DMS 273 treated with DMSO at 0.1 percent for 48 hours (cell line): ENCODE measurements around the gene METTL24.

Source experiments
- DNase-seq: peaks from one replicate; lab custom pipeline; 2025; lab: John Stamatoyannopoulos, UW

The METTL24 gene, protein sequence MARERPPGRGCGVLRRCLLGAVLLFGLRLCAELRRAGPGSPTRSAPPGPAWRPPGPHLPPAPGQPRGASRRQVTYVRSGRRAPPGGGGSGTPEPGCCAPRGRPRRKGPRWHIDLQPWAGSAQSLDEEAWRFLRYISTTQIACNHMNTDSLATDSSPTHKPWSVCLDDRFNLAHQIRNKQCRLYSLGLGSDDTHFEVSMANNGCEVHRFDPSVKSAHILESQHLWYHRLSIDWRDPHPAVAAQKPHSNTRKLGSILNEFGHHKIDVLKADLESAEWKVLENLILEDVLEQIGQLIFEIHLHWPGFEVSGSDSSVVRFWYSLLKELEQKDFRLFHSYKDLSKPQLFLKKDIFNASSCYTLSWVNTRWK

DNA sequence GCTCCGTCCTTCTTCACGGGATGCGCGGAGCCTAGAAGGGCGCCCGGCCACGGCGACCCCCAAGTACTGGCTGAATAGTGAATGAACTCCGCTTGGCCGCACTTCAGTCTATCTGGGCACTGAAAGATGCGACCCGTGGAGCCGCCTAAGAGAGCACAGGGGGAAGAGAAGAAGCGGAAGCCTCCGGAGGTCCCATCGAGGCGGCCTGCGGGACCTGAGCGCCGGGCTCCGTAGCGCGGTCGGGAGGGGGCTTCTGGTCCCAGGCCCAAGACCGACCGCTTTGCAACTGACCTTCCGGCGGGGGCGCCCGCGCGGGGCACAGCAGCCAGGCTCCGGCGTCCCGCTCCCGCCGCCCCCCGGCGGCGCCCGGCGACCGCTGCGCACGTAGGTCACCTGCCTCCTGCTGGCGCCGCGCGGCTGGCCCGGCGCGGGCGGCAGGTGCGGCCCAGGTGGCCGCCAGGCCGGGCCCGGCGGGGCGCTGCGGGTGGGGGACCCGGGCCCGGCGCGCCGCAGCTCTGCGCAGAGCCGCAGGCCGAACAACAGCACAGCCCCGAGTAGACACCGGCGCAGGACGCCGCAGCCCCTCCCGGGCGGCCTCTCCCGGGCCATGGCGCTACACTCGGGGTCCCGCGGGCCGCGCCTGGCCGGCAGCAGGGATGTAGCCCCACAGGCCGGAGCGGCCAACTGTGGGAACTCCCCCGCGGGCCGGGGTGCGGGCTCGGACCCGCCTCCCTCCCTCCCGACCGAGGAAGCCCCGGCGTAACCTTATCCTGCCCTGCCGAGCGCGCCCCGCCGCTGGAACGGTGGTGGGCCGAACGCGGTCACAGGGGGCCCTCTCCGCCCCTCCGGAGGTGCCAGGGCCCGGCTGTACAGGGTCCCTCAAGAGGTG is at the start of gene METTL24:
TSS of gene METTL24 (minus strand) at position 686 of the 889 bp plus-strand sequence. CDS start at position 609, 77 bp downstream.
- no peak for DNase-seq

DNA sequence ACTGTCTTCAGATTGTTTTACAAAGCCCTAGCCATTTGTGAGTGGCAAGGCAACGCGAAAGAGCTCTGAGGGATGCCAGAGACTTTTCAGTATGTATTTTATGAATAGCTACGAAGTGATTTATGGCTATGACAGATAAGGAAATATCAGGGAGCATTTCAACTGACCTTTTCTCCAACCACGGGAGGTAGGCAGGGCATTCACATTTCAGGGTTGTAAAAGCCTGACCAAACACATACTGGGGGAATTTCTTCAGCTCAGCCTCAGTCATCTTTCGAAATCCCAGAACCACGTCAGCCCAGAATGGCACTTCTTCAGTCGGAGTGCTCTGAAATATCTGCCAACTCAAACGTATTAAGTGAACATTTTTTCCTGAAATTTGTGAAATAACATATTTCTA is 46.5 kb upstream of the METTL24 start:
- DNase-seq = no peak

DNA sequence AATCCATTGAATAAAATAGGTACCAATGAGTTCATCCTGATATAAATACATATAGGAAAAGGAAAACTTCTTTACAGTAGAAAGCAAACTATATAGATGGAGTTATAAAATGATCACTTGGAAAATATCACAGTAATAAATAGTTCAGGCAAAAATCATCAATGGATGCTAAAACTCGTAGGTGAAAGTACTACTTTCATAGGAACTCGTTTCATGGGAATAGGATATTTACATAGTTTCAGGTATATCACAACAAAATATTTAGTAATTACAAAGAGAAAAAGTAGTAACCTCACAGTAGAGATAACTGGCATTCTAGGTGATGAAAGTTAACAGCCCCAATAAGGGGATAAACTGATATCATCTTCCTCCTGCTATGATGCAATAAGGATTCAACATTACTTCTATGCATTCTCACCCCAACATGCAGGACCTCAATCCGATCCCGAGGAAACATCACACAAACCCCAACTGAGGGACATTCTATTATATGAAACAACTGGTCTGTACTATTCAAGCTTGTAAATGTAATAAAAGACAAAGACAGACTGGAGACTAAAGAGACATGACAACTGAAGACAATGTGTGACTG is 43.5 kb upstream of the METTL24 start:
- DNase-seq = no peak

DNA sequence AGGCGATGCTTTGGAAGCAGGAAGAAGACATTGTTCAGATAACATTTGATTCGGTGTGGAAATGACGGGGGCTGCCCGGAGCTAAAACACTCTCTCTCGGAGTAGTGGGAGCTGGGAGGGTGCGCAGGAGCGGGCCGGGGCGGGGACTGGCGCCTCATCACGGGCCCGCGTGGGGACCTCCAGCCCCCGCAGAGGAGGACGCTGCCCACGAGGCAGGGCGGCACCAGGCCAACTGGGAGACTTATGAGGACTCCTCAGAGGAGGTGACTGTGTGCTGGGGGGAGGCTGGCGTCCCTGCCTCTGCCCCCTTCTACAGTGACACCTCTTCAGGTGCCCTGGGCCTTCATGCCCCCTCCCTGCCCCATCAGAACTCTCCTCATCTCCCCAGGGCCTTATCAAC is 42.1 kb upstream of the METTL24 start:
- no peak for DNase-seq

DNA sequence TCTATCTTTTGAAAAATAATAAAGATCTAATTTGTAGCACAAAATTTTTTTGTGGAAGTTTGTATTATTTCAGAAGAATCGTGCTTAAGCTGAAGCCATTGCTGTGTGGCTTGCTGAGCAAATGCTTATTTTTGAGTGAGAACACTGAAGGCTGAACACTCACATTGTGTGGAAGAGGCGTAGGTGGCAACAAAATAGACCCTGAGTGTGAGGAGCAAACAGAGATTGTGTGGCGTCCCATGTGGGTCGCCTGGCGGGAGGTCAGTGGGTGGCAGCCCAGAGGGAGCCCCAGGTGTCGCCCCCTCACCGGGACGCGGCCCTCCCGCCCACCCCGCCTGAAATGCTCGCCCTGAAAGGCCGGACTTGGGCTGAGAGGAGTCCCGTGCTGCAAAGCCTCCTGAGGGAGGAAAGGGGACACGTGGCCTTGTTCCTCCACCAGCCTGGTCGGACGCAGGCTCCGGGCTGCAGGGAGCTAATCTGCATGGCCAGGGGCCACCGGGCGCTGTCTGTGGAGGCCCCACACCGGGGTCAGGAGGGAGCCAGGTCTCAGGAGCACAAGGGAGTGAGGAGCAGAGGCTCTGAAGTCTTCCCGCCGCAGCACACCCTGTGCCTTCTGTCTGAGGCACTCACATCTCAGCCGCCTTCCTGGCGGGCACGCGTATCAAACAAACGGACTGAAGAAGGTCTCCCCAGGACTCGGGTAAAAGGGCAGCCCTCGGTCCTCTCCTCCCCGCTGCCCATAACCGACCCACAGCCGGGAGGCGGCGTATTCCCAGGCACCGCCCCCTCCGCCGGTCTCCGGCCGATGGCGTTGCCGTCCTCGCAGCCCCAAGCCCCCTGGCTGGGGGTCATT is 41.3 kb upstream of the METTL24 start:
- no peak for DNase-seq

DNA sequence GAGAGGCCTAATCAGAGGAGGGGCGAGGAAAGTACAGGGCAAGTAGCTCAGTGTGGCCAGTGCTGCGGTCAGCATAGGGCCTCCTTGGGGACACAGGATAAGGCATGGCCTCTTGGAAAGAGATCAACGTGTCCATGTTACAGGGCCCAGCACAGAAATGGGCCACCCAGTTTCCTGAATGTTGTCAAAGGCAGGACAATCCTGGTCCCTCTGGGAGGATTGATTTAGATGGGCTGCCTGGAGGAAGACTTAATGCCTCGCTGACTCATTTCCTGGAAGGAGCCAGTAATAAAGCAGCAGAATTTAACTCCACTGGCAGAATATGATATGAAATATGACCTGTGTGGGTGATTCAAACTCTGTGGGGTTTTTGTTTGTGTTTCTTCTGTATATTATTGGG is 40.6 kb upstream of the METTL24 start:
- DNase-seq = no peak

DNA sequence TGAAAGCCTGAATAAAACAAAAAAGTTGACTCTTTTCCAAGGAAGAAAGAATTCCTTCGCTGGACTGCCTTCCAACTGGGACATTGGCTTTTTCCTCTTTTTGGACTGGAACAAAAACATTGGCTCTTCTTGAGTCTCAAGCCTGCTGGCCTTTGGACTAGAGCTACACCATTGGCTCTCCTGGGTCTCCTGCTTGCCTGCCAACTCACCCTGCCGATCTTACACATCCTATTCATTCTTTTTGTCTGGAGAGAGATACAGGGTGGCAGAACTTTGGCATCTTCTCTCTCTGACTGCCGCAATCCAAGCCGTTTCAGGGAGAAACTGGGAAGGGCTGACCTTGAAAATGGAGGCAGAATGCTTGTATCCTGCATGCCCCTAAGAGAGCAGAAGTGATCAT is 37.1 kb upstream of the METTL24 start:
- DNase-seq = no peak

DNA sequence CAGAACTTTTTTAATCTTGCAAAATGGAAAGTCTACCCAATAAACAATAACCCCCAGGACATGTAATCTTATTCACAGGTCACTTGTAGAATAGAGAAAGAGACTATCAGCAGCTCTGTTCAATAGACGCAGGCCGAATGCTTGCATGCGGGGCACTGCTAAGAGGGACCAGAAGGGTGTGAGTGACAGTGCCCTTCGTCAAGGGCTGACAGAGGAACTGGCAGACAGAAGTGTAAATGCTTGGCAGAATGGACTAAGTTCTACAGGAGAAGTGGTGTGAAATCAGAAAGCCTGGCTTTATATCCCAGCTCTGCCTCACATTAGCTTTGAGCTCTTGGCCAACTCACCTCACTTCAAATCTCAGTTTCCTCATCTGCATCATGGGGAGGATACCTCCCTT is 36.3 kb upstream of the METTL24 start:
- no peak for DNase-seq

DNA sequence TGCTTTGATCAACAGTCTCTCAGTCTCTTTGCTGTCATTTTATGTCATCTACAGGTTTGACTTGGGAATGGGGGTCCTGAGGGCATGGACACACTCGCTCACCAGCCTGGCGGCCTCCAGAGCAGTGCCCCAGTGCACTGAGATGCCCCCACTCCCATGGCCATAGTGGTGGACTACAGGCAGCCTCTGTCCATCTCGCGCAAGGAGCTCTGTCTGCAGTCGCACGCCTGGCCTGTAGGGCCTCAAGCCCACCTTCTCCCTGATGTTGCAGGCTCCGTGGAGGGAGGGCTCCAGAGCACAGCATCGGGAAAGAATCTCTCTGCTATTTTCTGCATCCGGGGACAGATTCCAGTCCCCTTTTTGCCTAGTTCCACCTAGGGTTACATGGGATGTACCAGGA is 34.6 kb upstream of the METTL24 start:
- DNase-seq = no peak

DNA sequence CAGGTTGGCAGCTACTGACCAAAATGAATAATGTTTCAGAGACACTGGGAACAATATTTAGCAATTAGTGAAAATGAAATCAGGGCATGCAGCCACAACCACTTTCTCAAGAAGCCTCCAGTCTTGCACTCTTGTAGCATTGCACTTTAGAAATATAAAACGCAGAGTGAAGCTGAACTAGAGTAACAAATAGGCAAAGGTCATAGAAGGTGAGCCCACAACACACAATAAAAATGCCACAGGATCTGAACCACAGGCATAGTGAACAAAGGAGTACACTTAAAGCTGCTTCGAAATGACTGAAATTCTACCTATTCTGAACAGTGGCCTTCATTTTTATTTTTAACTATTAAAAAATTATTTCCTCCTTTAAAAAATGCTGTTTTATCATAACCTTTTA is 32.3 kb upstream of the METTL24 start:
- no peak for DNase-seq

DNA sequence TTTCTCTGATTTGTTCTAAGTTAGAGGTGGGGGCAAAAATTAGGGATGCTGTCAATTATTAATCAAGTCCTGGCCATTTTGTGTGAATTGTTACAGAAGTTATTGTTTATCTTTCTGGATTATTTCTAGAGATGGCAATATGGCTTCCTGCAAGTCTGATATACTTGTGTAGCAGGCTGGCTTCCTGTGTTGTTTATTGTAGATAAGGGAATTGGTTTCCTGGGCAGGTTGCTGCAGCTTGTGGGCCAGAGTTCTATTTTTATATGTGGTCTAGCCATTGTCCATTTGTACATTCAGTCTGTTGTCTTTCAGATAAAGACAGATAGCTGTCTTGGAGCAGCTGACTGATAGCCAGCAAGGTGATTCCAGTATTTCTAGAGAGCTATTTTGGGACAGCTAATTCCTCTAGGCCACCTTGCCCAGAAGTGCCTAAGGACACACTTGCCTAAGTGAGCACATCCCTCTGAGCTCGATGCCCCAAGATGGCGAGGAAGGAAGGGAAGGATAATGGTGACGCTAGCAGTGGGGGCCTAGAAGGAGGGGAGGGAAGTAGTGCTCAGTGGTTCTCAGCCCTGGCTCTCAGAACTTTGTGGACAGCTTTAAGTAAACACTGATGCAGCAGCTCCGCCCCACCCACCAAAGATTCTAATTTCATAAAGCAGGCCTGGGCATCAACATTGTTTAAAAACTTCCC is 31.7 kb upstream of the METTL24 start:
- no peak for DNase-seq

DNA sequence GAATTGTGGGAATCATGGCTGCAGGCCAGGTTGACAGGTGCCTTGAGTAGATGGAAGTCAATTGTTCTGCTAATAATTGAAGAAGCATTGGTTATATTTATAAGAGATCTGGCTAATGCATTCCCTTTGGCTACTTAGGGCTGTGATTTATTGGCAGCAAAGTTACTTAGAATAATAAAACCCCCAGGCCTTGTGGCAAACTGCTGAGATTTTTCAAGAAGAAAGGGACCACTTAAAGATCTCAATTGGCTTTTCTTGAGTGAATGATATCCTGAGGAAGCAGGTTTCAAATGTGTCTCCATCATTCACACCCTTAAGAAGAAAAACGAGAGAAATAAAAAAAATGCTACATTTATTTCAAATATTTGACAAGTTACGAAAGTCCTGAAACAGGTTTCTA is 29.8 kb upstream of the METTL24 start:
- no peak for DNase-seq

DNA sequence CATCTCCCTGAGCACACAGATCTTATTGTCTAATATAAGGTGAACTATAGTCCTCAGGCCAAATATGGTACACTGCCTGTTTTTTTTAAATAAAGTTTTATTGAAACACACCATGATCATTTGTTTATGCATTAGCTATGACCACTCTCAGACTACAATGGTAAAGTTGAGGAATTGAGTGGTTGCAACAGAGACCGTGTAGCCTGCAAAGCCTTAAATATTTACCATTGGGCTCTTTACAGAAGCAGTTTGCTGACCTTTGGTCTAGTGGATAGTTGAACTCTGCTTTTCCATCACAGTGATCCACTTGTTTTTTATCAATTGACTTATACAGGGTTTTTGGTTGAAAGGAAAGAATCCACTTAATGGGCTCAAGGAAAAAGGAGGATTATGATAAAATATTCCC is 27.3 kb upstream of the METTL24 start:
- no peak for DNase-seq

DNA sequence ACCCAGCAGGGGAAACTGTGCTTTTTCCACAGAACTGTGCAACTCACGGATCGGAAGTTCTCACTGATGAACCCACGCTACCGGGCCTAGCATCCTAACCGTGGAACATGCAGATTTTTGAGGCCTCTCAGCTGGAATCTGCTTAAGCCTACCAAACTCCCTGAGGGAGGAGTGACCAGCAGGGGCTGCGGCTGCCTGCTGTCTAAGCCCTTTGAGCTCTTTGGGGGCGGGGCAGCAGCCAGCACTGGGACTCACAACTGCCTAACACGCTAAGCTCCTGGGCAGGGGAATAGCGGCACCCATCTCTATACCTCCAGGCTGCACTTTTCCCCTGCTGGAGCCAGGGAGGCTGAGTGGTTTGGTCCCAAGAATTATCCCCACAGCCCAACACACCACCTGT is 20.4 kb upstream of the METTL24 start:
- DNase-seq = no peak

DNA sequence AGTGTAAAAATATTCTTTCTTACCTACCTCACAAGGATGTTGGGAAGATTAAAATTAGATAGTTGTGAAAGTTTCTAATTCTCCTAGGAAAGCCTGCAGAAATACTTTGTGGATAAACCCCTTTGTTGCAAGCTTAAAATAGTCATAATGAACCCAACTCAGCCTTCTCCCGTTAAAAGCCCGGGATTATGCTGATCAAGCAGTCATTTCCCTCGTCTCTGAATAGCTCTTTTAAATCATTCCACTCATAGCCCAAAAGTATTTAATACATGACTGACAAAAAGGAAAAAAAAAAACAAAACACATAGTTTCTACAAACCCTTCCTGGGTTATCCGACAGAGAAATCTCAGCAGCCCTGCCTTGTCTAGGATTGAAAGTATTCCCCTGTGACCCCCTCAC is 10.9 kb upstream of the METTL24 start:
- no peak for DNase-seq

DNA sequence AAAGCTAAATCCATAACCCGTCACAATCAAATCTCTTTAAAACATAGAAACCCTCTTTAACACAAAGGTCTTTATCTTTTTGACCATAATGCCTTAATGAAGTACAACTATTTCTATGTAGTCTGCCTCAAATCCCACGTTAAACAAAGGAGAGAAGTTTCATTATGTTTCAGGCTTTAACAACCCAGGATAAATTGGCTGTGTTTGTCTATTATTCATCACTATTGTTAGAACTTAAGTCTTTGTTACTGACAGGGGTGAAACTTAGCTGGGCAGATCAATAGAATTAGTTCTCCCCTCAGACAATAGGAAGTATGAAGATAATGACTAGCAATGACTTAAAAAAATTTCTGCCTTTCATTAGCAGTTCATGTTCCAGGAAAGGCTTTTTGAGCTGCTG is 10.1 kb upstream of the METTL24 start:
- no peak for DNase-seq

DNA sequence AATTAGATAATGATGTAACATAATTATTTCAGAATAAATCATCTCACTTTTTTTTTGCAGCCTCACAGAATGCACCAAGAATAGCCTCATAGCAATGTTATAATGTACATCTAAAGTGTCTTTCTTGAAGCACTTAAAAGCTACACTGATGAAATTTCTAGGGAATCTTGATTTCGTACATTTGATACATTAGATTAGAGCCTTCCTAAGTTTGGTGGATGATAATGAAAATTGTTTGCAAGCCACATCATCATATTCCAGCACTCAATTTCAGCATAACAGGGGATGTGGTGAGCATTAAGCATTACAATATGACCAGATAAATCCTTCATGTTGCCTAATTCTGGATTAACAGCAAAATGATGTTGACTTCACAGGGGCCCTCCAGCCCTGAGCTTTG is 9.7 kb upstream of the METTL24 start:
- no peak for DNase-seq

DNA sequence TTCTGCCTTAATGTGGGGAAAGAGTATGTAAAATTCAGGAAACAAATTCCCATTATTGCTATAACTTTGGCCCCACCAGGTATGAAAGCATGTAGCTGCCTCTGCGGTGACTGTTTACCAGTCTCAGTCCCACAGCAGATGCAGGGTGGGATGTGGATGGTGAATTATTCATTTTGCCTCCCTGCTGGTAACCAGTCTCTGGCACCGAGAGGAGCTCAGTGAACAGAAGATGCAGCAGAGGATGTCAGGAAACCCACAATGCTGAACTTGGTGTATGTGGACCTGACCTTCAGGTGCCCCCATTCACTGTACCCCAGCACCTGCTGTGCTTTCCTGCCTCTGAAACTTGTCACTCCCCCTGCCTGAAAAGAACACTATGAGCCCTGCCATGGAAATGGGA is 8.8 kb upstream of the METTL24 start:
- DNase-seq = no peak

DNA sequence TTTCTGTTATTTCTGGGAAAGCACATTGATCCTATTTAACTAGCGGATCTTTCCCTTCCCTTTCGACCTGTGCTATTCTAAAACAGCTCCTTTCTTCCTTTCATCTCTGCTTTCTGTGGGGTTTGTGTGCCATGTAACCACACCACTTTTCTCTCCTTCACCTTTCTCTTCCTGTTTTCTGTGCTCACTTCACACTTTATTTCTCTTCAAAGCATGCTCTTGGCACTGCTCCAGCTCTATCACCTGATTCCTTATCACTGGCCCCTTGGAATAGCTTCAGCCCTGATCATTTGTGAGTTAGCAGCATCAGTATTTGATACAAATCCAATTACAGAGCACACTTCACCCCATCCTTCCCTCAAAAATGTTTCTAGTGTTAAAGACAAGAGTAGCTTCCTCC is 8.1 kb upstream of the METTL24 start:
- DNase-seq = no peak

DNA sequence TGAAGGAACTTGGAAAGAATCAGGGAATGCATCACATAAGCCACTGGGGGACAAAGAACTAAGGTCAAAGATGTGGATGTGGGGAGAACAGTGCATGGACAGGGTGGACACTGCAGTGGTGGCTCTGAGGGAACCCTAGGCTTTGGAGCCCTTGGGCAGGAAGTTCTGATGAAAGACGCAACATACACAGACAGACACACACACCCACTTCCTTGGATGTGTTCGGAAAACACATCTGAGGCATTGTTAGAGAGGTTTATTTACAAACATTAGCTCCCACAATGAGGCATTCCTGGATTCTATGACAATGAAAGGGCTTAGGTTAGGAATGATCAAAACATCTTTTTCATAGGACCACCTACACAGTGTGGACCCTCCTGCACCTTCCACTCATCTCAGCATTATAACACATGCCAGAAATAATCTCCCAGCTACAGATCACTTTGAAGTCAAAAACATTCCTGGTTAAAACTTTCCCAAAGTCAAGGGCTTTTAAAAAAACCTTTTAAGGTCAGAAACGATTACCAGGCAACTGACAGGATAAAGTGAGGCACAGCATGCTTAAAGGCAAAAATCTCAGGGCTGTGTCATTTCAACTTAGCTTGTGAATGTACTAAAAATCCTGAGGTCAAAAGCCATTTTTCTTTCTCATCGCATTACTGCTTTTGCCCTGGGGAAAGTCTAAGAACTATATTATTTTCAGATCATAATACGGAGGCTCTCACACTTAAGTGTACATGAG is 6.4 kb upstream of the METTL24 start:
- no peak for DNase-seq

DNA sequence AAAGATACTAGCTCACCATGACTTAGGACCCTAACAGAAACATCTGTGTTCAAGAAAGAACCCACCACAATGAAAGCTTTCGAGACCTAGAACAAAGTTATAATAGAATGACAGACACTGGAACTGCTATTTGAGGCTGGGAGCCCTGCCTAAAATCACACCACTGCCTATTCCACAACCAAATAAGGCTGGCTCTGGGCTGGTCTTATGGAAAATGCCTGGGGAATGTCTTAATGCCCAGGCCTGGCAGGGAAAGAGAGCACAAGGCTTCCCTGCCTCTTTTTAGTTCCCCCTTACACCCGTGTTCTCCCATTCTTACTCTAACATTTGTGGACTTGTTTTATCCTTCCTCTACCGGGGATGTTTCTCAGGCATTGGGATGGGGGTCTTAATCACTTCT is 5.6 kb upstream of the METTL24 start:
- DNase-seq = no peak
